CD4-positive, alpha-beta memory T cell (primary cell): ENCODE measurements around the gene UST. TPM values are rescaled to one million over a fixed set of nuclear protein-coding genes. Genes with fewer than 3 reads are reported as not detected.

Source experiments
- CTCF ChIA-PET: fragments of 350-600 bp; sonication (Branson Sonifier 250); formaldehyde crosslinking; loops from one replicate; lab custom pipeline; 2021; ENCODE audit warnings: inconsistent platforms; ENCODE audit not compliant: partially characterized antibody; lab: Charles Lee
- POLR2A ChIA-PET: fragments of 350-600 bp; sonication (Branson Sonifier 250); formaldehyde crosslinking; loops from one replicate; lab custom pipeline; 2021; ENCODE audit not compliant: partially characterized antibody; lab: Charles Lee
- DNase-seq, 5 donors: peaks; one replicate each; pipeline versions ENCODE4 v3.0.0 to v3.0.0-alpha.2; 2020 to 2022; ENCODE audit warnings: mixed read lengths in 1 of 5
- H3K27ac ChIP-seq: one replicate; pipeline ENCODE4 v1.7.0; 2013; ENCODE audit warnings: low read depth, low read length
- H3K27me3 ChIP-seq: 2 replicates; pipeline ENCODE4 v1.7.0; 2013; ENCODE audit warnings: mild to moderate bottlenecking, low read length, moderate library complexity; ENCODE audit not compliant: insufficient read depth
- H3K36me3 ChIP-seq: 2 replicates; pipeline ENCODE4 v1.7.0; 2013; ENCODE audit warnings: mild to moderate bottlenecking, low read length, moderate library complexity; ENCODE audit not compliant: insufficient read depth
- H3K4me1 ChIP-seq: 2 replicates; pipeline ENCODE4 v1.7.0; 2013; ENCODE audit warnings: mild to moderate bottlenecking, low read length, moderate library complexity; ENCODE audit not compliant: insufficient read depth
- H3K4me3 ChIP-seq, 2 donors: one replicate each; pipeline ENCODE4 v1.7.0; 2013; ENCODE audit warnings: low read length in 2 of 2, mild to moderate bottlenecking in 1 of 2
- H3K9me3 ChIP-seq, 2 donors: one replicate each; pipeline ENCODE4 v1.7.0; 2013; ENCODE audit warnings: low read length in 2 of 2, control low read depth in 1 of 2; ENCODE audit not compliant: control insufficient read depth in 1 of 2
- H3K27ac Mint-ChIP-seq, 7 donors: one replicate each; pipeline ENCODE4 v1.8.0; 2020 to 2021; ENCODE audit warnings: mixed read lengths in 7 of 7, mild to moderate bottlenecking in 6 of 7, inconsistent platforms in 3 of 7, moderate library complexity in 3 of 7
- H3K27me3 Mint-ChIP-seq, 2 donors: one replicate each; pipeline ENCODE4 v1.8.0; 2020 to 2021; ENCODE audit warnings: mixed read lengths in 2 of 2
- H3K36me3 Mint-ChIP-seq, 2 donors: one replicate each; pipeline ENCODE4 v1.8.0; 2020 to 2021; ENCODE audit warnings: mixed read lengths in 2 of 2, inconsistent platforms in 1 of 2, mild to moderate bottlenecking in 1 of 2
- H3K4me1 Mint-ChIP-seq, 4 donors: one replicate each; pipeline ENCODE4 v1.8.0; 2020 to 2021; ENCODE audit warnings: mixed read lengths in 4 of 4, mild to moderate bottlenecking in 1 of 4
- H3K4me3 Mint-ChIP-seq, 8 donors: one replicate each; pipeline ENCODE4 v1.8.0; 2020 to 2021; ENCODE audit warnings: mixed read lengths in 8 of 8, mild to moderate bottlenecking in 7 of 8, moderate library complexity in 6 of 8, inconsistent platforms in 3 of 8
- H3K9me3 Mint-ChIP-seq, 8 donors: one replicate each; pipeline ENCODE4 v1.8.0; 2020 to 2021; ENCODE audit warnings: mixed read lengths in 8 of 8, mild to moderate bottlenecking in 5 of 8, inconsistent platforms in 3 of 8, moderate library complexity in 1 of 8
- intact Hi-C: fragments of 100-400 bp; cut with micrococcal nuclease; formaldehyde crosslinking; loops from one replicate; pipeline ENCODE4 v1.15.1; 2023
- polyA plus RNA-seq, 2 donors: library from polyadenylated mRNA; unstranded; fragments of 300-500 nt; fragmentation: Illumina TruSeq; gene quantifications; one replicate each; pipeline ENCODE4 v1.2.3, GENCODE V29; 2021
- total RNA-seq, 2 experiments: library from RNA; stranded (reverse); gene quantifications; one replicate each; pipeline ENCODE4 v1.2.3, GENCODE V29; 2021

The UST gene
- total and polyA plus RNA-seq, 4 experiments from 2014 or later: 2.2 to 7.6 (median 5.1) TPM

- Mint-ChIP-seq H3K9me3 (no peaks in the 10 kb centered on the region), H3K4me1 (peaks cover 29 to 67% (median 42%) of the 10 kb centered on the region in 4 donors), H3K36me3 (no peaks in the 10 kb centered on the region), H3K27ac (peak overlapping the region; percentile 31 to 90 (median 66)), H3K27me3 (no peaks in the 10 kb centered on the region), H3K4me3 (peak overlapping the region; percentile 65 to 90 (median 82))
- ChIA-PET CTCF (interaction anchor here (1.0 to 1.4 kb wide), 2 partner anchors 12 to 271 kb away, joined by 3 to 4 read pairs; no protein-coding TSS in a partner anchor), POLR2A (interaction anchor here (0.8 to 2.0 kb wide), 4 partner anchors 24 to 83 kb away, joined by 3 to 10 read pairs (median 6); no protein-coding TSS in a partner anchor)
- Histone ChIP-seq H3K27ac (peak overlapping the region; percentile 32), H3K4me3 (peak overlapping the region in 1 of 2 donors; percentile 29), H3K4me1 (peaks cover 33% of the 10 kb centered on the region), H3K36me3 (no peaks in the 10 kb centered on the region), H3K9me3 (no peaks in the 10 kb centered on the region), H3K27me3 (no peaks in the 10 kb centered on the region)
- peak; percentile 41 to 65 (median 51) for DNase-seq
- intact Hi-C loops: loop anchor here (2.0 to 5.0 kb wide), 3 partner anchors 69 to 116 kb away; partner anchors contain the start of gene UST
These were observed 84.2 kb downstream of the UST start for GRCh38 chr6:148831064-148831463.

- H3K27ac Mint-ChIP-seq: peak overlapping the region in 3 of 7 donors; percentile 35 to 90 (median 66)
- intact Hi-C loops: loop anchor here (2.0 to 5.0 kb wide), 3 partner anchors 69 to 116 kb away; partner anchors contain the start of gene UST
These were observed 84.7 kb downstream of the UST start for GRCh38 chr6:148831531-148831930.

GRCh38 chr6:148835920-148836441 is 89.2 kb downstream of the UST start:
- intact Hi-C loops: no loop called here
- Mint-ChIP-seq H3K4me3 (peak overlapping the region; percentile 32 to 78 (median 56)), H3K27ac (peak overlapping the region in 6 of 7 donors; percentile 55 to 84 (median 63)), H3K27me3 (no peaks in the 10 kb centered on the region), H3K36me3 (no peaks in the 10 kb centered on the region), H3K9me3 (no peaks in the 10 kb centered on the region), H3K4me1 (peaks cover 17 to 49% (median 29%) of the 10 kb centered on the region in 4 donors)
- POLR2A ChIA-PET: interaction anchor here (1.2 kb wide), 1 partner anchor 88 kb away, joined by 5 read pairs; no protein-coding TSS in a partner anchor
- Histone ChIP-seq H3K27ac (no peak overlapping the region), H3K4me1 (peaks cover 20% of the 10 kb centered on the region), H3K36me3 (no peaks in the 10 kb centered on the region), H3K4me3 (no peak overlapping the region), H3K9me3 (no peaks in the 10 kb centered on the region), H3K27me3 (no peaks in the 10 kb centered on the region)
- CTCF ChIA-PET: interaction anchor here (0.8 kb wide), 1 partner anchor 258 kb away, joined by 4 read pairs; no protein-coding TSS in a partner anchor
- DNase-seq: peak in 2 of 5 donors; percentile 11 to 37

More at GRCh38 chr6:148831531-148831930, 84.7 kb downstream of the UST start:
- Histone ChIP-seq H3K4me3 (no peak overlapping the region), H3K27me3 (no peaks in the 10 kb centered on the region), H3K9me3 (no peaks in the 10 kb centered on the region), H3K27ac (peak overlapping the region; percentile 32), H3K4me1 (peaks cover 37% of the 10 kb centered on the region), H3K36me3 (no peaks in the 10 kb centered on the region)
- no peaks in the 10 kb centered on the region for H3K36me3 Mint-ChIP-seq
- CTCF ChIA-PET: interaction anchor here (1.4 kb wide), 1 partner anchor 272 kb away, joined by 4 read pairs; no protein-coding TSS in a partner anchor
- H3K9me3 Mint-ChIP-seq: no peaks in the 10 kb centered on the region
- POLR2A ChIA-PET: interaction anchor here (0.9 to 2.0 kb wide), 3 partner anchors 71 to 83 kb away, joined by 3 to 10 read pairs (median 8); no protein-coding TSS in a partner anchor
- DNase-seq: no peak
- peaks cover 31 to 70% (median 45%) of the 10 kb centered on the region in 4 donors for H3K4me1 Mint-ChIP-seq
- no peaks in the 10 kb centered on the region for H3K27me3 Mint-ChIP-seq
- peak overlapping the region; percentile 65 to 90 (median 82) for H3K4me3 Mint-ChIP-seq

GRCh38 chr6:148836751-148837150 is 89.9 kb downstream of the UST start:
- Histone ChIP-seq H3K27ac (no peak overlapping the region), H3K4me1 (peaks cover 14% of the 10 kb centered on the region), H3K27me3 (no peaks in the 10 kb centered on the region), H3K9me3 (no peaks in the 10 kb centered on the region), H3K4me3 (no peak overlapping the region), H3K36me3 (no peaks in the 10 kb centered on the region)
- Mint-ChIP-seq H3K27me3 (no peaks in the 10 kb centered on the region), H3K4me1 (peaks cover 17 to 44% (median 25%) of the 10 kb centered on the region in 4 donors), H3K4me3 (no peak overlapping the region), H3K36me3 (no peaks in the 10 kb centered on the region), H3K27ac (peak overlapping the region in 1 of 7 donors; percentile 61), H3K9me3 (no peaks in the 10 kb centered on the region)
- no peak for DNase-seq
- POLR2A ChIA-PET: no interaction called here
- intact Hi-C loops: no loop called here
- CTCF ChIA-PET: no interaction called here

GRCh38 chr6:148837941-148838340 is 91.1 kb downstream of the UST start:
- H3K4me1 ChIP-seq: peaks cover 13% of the 10 kb centered on the region
- Mint-ChIP-seq H3K9me3 (no peaks in the 10 kb centered on the region), H3K4me1 (peaks cover 16 to 35% (median 26%) of the 10 kb centered on the region in 4 donors), H3K27ac (peak overlapping the region in 1 of 7 donors; percentile 13), H3K36me3 (no peaks in the 10 kb centered on the region), H3K27me3 (no peaks in the 10 kb centered on the region), H3K4me3 (no peak overlapping the region)
- no peaks in the 10 kb centered on the region for H3K36me3 ChIP-seq
- CTCF ChIA-PET: no interaction called here
- intact Hi-C loops: no loop called here
- POLR2A ChIA-PET: no interaction called here
- H3K9me3 ChIP-seq: no peaks in the 10 kb centered on the region
- no peak overlapping the region for H3K27ac ChIP-seq
- no peaks in the 10 kb centered on the region for H3K27me3 ChIP-seq
- H3K4me3 ChIP-seq: no peak overlapping the region
- no peak for DNase-seq

- Histone ChIP-seq H3K27ac (no peak overlapping the region), H3K36me3 (no peaks in the 10 kb centered on the region), H3K4me3 (no peak overlapping the region), H3K9me3 (no peaks in the 10 kb centered on the region), H3K27me3 (no peaks in the 10 kb centered on the region), H3K4me1 (peaks cover 13% of the 10 kb centered on the region)
- ChIA-PET CTCF (no interaction called here), POLR2A (interaction anchor here (1.4 kb wide), 1 partner anchor 80 kb away, joined by 3 read pairs; no protein-coding TSS in a partner anchor)
- H3K9me3 Mint-ChIP-seq: no peaks in the 10 kb centered on the region
- no peaks in the 10 kb centered on the region for H3K36me3 Mint-ChIP-seq
- no peak for DNase-seq
- no peak overlapping the region for H3K4me3 Mint-ChIP-seq
- H3K4me1 Mint-ChIP-seq: peaks cover 14 to 33% (median 21%) of the 10 kb centered on the region in 4 donors
- H3K27ac Mint-ChIP-seq: peak overlapping the region in 1 of 7 donors; percentile 43
- intact Hi-C loops: no loop called here
- H3K27me3 Mint-ChIP-seq: no peaks in the 10 kb centered on the region
These were observed 92.2 kb downstream of the UST start for GRCh38 chr6:148839044-148839443.

GRCh38 chr6:148840256-148840655 is 93.4 kb downstream of the UST start:
- H3K9me3 ChIP-seq: no peaks in the 10 kb centered on the region
- H3K36me3 ChIP-seq: no peaks in the 10 kb centered on the region
- no peak for DNase-seq
- peaks cover 12% of the 10 kb centered on the region for H3K4me1 ChIP-seq
- Mint-ChIP-seq H3K27me3 (no peaks in the 10 kb centered on the region), H3K36me3 (no peaks in the 10 kb centered on the region), H3K27ac (no peak overlapping the region), H3K4me1 (peaks cover 14 to 28% (median 20%) of the 10 kb centered on the region in 4 donors), H3K4me3 (no peak overlapping the region), H3K9me3 (no peaks in the 10 kb centered on the region)
- no peak overlapping the region for H3K4me3 ChIP-seq
- CTCF ChIA-PET: no interaction called here
- intact Hi-C loops: no loop called here
- no peaks in the 10 kb centered on the region for H3K27me3 ChIP-seq
- H3K27ac ChIP-seq: no peak overlapping the region
- POLR2A ChIA-PET: no interaction called here
